ENCODE data around the gene RAD51B.
"Not testable (repeated sequence)": the region's sequence is repeated elsewhere in the genome, so short reads cannot be mapped to it uniquely, and the experiment has no call there.

DNA sequence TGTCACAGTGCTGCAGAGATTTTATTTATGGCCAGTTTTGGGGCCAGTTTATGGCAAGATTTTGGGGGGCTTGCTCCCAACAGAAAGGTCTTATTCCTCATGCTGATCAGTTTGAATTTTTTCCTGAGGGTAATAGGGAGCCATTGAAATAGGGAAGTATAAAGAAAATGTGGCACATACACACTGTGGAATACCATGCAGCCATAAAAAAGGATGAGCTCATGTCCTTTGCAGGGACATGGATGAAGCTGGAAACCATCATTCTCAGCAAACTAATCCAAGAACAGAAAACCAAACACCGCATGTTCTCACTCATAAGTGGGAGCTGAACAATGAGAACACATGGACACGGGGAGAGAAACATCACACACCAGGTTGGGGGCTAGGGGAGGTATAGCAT, 483.4 kb downstream of the RAD51B start:
- TF ChIP-seq CTCF (optimal IDR thresholded peaks at IDR 0.05 in 1 of 3, IDR thresholded peaks at IDR 0.05 in 1 of 3, conservative IDR thresholded peaks at IDR 0.05 in 1 of 3; ENCODE audit: extremely low read depth in 1 of 3, insufficient read depth in 2 of 3, low read length in 3 of 3); EZH2 (IDR thresholded peaks at IDR 0.05; ENCODE audit: low read length): not testable (repeated sequence)

Data from keratinocyte (primary cell).